ENCODE measurements around the gene PRKD3. TPM values are rescaled to one million over a fixed set of nuclear protein-coding genes. Genes with fewer than 3 reads are reported as not detected.
"Not testable (repeated sequence)": the region's sequence is repeated elsewhere in the genome, so short reads cannot be mapped to it uniquely, and the experiment has no call there.

PRKD3 gene
- total RNA-seq, 4 donors from 2014 or later, result 9.5 to 80.0 (median 20.3) TPM

- peaks cover 0 to 1% (median 0%) of the 10 kb centered on the region in 3 donors for H3K36me3 ChIP-seq
- H3K9me3 ChIP-seq, result no peaks in the 10 kb centered on the region
- no peak for DNase-seq
- H3K27me3 ChIP-seq, result no peaks in the 10 kb centered on the region
- H3K4me1 ChIP-seq, result peaks cover 0 to 8% (median 0%) of the 10 kb centered on the region in 4 donors
- no peak overlapping the region for H3K4me3 ChIP-seq
- no peak for TF ChIP-seq CTCF (IDR thresholded peaks at IDR 0.05)
- no peak for TF ChIP-seq POLR2A (IDR thresholded peaks at IDR 0.05)
- H3K27ac ChIP-seq, result no peak overlapping the region
These were observed 29.1 kb downstream of the PRKD3 start for GRCh38 chr2:37295469-37296073.

- not testable (repeated sequence) for H3K27ac ChIP-seq, H3K27me3 ChIP-seq, DNase-seq, H3K4me3 ChIP-seq, H3K36me3 ChIP-seq, H3K4me1 ChIP-seq, H3K9me3 ChIP-seq
These were observed 29.8 kb downstream of the PRKD3 start for GRCh38 chr2:37294858-37295257.

GRCh38 chr2:37291680-37292079, 33.0 kb downstream of the PRKD3 start:
- Histone ChIP-seq H3K27me3 (no peaks in the 10 kb centered on the region), H3K4me1 (peaks cover 0 to 8% (median 0%) of the 10 kb centered on the region in 4 donors), H3K4me3 (no peak overlapping the region), H3K9me3 (no peaks in the 10 kb centered on the region), H3K27ac (no peak overlapping the region), H3K36me3 (peaks cover 0 to 5% (median 0%) of the 10 kb centered on the region in 3 donors)
- no peak for DNase-seq
- TF ChIP-seq POLR2A (IDR thresholded peaks at IDR 0.05), result no peak
- TF ChIP-seq CTCF (IDR thresholded peaks at IDR 0.05), result no peak

GRCh38 chr2:37287966-37288365, 36.7 kb downstream of the PRKD3 start:
- Histone ChIP-seq H3K4me3 (no peak overlapping the region), H3K27me3 (no peaks in the 10 kb centered on the region), H3K4me1 (no peaks in the 10 kb centered on the region), H3K9me3 (no peaks in the 10 kb centered on the region), H3K27ac (no peak overlapping the region), H3K36me3 (peaks cover 0 to 14% (median 0%) of the 10 kb centered on the region in 3 donors)
- DNase-seq, result no peak
- no peak for TF ChIP-seq POLR2A (IDR thresholded peaks at IDR 0.05)
- TF ChIP-seq CTCF (IDR thresholded peaks at IDR 0.05), result peak in 3 of 6 experiments; percentile 27 to 47 (median 29)

- peaks cover 0 to 31% (median 0%) of the 10 kb centered on the region in 3 donors for H3K36me3 ChIP-seq
These were observed 40.3 kb downstream of the PRKD3 start for GRCh38 chr2:37284381-37284780.

More at GRCh38 chr2:37284381-37284780, 40.3 kb downstream of the PRKD3 start:
- TF ChIP-seq CTCF (IDR thresholded peaks at IDR 0.05) (no peak), POLR2A (IDR thresholded peaks at IDR 0.05) (no peak)
- Histone ChIP-seq H3K27me3 (no peaks in the 10 kb centered on the region), H3K27ac (no peak overlapping the region), H3K4me3 (no peak overlapping the region), H3K4me1 (no peaks in the 10 kb centered on the region), H3K9me3 (no peaks in the 10 kb centered on the region)
- no peak for DNase-seq

Data from Peyer's patch (tissue), 4 donors.